GM21529 (cell line): ENCODE results near the gene THRSP.
"Not testable (repeated sequence)": the region's sequence is repeated elsewhere in the genome, so short reads cannot be mapped to it uniquely, and the experiment has no call there.

Experiments
- ATAC-seq: cut with Tn5 transposase; IDR thresholded peaks from one replicate; pipeline ENCODE4 v1.9.1; 2021; ENCODE audit not compliant: unreplicated experiment

THRSP gene

GRCh38 chr11:78062671-78063070 is 990 bp upstream of the THRSP start:
- no peak for ATAC-seq

DNA sequence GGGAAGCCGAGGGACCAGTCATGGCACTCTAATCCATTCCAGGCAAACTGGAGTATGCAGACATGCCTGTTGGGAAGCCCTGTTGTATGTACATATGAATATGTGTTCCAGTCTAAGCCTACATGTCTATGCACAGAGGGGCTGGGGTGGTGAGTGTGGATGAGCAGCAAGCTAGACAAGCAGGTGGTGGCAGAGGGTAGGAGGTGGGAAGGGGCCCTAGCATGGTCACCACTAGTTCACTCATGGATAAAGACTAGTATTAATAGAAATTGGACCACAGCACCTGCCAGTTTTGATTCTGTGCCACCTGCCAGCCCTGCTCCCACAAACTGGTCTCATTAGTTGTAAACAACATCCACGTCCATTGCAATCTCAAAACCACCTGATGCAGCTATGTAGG is 1.5 kb downstream of the THRSP start:
- no peak for ATAC-seq

- ATAC-seq, result no peak
Observed at GRCh38 chr11:78066471-78066870, 2.8 kb downstream of the THRSP start.

DNA sequence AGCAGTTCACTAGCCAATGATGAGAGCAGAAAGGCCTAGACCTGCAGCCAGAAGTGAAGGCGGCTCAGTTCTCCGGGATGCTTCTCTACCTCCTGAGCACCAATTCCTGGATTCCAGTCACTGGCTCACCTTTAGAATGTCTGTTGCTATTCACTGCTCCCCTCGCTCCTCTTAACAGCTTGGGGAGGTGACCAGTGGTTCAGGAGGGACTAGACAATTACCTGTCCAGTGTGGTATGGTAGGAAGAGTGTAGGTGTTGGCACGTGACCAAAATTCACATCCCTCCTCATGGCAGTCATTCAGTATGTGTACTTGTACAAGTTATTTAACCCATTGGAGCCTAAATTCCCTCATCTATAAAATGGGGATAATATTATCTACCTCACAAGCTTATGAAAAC is 4.0 kb downstream of the THRSP start:
- no peak for ATAC-seq

DNA sequence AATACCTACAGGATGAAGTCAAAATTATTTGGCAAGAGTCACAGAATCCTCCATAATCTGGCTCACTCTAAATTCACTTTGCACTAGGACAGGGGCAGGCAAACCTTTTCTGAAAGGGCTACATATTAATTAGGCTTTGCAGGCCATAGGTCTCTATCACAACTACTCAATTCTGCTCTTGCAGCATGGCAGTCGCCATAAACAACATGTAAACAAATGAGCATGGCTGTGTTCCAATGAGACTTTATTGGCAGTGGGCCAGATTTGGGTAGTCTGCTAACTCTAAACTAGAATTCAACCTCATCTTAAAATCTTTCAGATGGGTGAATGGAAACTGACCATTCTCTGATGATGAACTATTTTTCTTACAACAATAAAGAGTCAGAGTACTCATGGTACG is 5.8 kb downstream of the THRSP start:
- no peak for ATAC-seq

DNA sequence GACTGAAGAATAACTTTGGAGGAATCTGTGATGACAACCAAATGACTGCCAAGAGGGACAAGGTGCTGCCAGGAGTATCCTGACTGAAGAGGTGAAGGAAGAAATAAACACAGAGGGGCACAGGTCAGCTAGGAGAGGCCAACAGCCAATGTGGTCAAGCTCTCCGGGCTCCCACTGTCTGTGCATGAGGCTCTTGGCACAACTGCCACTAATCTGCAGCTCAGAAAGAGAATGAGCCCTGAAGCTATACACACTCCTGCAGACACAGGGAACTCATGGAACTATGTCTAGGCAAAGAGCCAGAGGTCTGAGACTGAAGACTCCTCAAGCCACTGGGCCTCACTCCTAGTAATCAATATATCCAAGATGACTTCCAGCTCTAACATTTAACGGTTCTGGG is 7.0 kb downstream of the THRSP start:
- ATAC-seq, result no peak

DNA sequence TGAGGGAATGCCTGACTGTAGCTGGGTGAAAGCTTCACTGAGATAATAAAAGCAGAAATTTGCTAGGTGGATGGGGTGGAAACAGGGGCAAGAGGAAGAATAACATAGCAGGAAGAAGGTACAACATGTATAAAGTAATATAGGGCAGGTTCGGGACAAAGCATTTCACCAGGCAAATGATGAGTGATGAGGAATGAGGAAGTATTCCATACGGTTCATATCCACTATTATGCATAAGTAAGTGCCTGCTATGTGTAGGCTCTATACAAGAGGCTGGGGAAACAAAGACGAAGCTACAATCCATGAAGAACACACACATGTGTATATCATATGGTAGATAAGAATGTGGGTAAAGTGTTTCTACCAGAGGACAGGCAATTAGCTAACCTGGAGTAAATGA is 8.1 kb downstream of the THRSP start:
- no peak for ATAC-seq

DNA sequence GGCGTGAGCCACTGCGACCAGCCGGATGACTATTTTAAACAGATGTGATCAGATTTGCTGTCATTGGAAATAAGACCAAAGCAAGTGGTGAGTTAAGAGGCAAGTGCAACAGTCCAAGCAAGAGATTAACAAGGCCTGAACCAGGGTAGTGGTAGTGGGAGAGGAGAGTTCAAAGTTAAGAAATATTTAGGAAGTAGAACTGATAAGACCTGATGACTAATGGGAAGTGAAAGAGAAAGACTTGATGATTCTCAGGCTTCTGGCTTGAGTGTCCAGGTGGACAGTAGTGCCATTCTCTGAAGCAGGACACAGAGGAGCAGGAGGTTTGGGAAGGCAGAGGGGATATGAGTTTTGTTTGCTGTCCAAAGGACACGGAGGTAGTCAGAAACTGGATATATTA is 8.8 kb downstream of the THRSP start:
- ATAC-seq, result no peak

- ATAC-seq, result no peak
Observed at GRCh38 chr11:78074756-78075155, 11.1 kb downstream of the THRSP start.

- ATAC-seq, result no peak
Observed at GRCh38 chr11:78076733-78077403, 13.2 kb downstream of the THRSP start.

DNA sequence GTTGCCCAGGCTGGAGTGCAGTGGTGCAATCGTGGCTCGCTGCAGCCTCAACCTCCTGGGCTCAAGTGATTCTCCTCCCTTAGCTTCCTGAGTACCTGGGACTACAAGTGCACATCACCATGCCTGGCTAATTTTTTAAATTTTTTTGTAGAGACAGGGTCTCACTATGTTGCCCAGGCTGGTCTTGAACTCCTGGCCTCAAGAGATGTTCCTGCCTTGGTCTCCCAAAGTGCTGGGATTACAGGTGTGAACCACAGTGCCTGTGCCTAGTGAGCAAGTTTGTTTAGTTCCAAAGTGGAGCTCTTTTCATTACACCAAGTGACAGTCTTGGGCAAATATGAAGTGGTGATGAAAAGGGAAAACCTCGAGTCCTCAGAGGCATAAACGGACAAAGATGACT is 13.9 kb downstream of the THRSP start:
- not testable (repeated sequence) for ATAC-seq

GRCh38 chr11:78078218-78079167 is 14.8 kb downstream of the THRSP start:
- ATAC-seq, result no peak

GRCh38 chr11:78079232-78080083 is 15.8 kb downstream of the THRSP start, which contains the start of gene NDUFC2:
Gene NDUFC2 (minus strand): TSS chr11:78079862. CDS start chr11:78079744, 118 bp downstream.
- peak; percentile 83 for ATAC-seq

DNA sequence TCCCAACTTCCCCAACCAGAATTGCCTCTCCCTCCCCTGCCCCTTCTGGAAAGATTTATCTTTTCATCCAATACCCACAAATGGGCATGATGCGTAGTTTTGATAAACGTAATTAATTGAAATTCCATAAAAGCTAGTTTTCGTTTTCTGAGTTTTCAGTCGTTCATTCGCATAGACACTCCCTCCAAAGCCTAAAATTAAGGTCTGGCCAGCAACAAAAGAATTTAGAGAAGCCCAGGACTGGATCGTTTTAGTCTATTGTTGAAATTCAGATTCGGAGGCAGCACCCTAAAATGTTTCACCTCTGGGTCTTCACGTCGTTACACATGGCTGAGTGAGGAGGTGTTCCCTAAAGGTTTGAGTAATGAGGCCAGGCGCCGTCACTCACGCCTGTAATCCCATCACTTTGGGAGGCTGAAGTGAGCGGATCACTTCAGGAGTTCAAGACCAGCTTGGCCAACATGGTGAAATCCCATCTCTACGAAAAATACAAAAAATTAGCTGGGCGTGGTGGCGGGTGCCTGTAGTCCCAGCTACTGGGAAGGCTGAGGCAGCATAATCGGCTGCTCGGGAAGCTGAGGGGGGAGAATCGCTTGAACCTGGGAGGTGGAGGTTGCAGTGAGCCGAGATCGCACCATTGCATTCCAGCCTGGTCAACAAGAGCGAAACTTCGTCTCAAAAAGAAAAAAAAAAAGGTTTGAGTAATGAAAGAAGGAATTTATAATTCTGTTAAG is 16.6 kb downstream of the THRSP start:
- ATAC-seq, result no peak

DNA sequence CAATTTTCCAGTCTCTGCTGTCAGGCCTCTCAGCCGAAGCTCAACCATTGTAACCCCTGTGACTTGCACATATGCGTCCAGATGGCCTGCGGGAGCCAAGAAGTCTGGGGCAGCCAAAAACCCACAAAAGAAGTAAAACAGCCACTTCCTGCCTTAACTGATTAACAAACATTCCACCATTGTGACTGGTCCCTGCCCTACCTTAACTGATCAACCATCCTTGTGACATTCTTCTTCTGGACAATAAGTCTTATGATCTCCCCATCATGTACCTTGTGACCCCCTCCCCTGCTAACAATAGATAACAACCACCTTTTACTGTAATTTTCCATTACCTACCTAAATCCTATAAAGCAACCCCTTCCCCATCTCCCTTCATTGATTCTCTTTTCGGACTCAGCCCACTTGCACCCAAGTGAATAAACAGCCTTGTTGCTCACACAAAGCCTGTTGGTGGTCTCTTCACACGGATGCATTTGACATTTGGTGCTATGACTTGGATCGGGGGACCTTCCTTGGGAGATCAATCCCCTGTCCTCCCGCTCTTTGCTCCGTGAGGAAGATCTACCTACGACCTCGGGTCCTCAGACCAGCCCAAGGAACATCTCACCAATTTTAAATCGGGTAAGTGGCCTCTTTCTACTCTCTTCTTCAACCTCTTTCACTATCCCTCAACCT is 17.3 kb downstream of the THRSP start:
- ATAC-seq, result no peak

DNA sequence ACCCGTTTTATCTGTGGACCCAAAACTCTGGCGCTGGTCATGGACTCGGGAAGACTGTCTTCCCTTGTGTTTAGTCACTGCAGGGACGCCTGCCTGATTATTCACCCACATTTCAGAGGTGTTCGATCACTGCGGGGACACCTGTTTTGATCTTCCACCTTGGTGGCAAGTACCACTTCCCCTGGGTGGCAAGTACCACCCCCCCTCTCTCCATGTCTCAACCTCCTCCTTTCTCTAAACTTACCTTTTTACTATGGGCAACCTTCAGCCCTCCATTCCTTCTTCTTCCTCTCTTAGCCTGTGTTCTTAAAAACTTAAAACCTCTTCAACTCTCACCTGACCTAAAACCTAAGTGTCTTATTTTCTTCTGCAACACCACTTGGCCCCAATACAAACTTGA is 17.9 kb downstream of the THRSP start:
- ATAC-seq, result no peak

DNA sequence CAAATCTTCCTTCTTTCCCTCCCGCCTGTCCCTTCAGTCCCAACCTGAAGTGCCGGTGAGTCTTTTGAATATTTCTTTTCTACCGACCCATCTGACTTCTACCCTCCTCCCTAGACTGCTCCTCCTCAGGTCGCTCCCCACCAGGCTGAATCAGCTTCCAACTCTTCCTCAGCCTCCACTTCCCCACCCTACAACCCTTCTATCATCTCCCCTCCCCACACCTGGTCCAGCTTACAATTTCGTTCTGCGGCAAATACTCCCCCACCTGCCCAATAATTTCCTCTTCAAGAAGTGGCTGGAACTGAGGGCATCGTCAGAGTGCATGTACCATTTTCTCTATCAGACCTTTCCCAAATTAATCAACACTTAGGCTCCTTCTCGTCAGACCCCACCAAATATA is 18.5 kb downstream of the THRSP start:
- ATAC-seq, result no peak

GRCh38 chr11:78083021-78083420 is 19.4 kb downstream of the THRSP start:
- no peak for ATAC-seq

DNA sequence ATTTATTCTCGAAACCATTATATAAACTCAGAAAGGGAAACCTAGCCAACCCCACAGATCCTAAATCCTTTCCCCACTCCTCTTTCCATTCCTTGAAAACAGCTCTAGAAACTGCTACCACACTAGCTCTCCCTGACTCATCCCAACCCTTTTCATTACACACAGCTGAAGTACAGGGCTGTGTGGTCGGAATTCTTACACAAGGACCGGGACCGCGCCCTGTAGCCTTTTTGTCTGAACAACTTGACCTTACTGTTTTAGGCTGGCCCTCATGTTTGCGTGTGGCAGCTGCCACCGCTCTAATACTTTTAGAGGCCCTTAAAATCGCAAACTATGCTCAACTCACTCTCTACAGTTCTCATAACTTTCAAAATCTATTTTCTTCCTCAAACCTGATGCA is 20.8 kb downstream of the THRSP start:
- not testable (repeated sequence) for ATAC-seq

- ATAC-seq, result no peak
Observed at GRCh38 chr11:78085972-78086371, 22.3 kb downstream of the THRSP start.
